HG02763 (cell line): Measurements from ENCODE around the gene TMPRSS6.

Source experiments
- ATAC-seq: cut with Tn5 transposase; IDR thresholded peaks from one replicate; pipeline ENCODE4 v1.9.1; 2021; ENCODE audit warnings: mild to moderate bottlenecking, moderate library complexity; ENCODE audit not compliant: unreplicated experiment

TMPRSS6 gene

GRCh38 chr22:37140686-37141323 lies 31.3 kb upstream of the TMPRSS6 start:
- no peak for ATAC-seq

- no peak for ATAC-seq
Measured at GRCh38 chr22:37139762-37140161, 30.2 kb upstream of the TMPRSS6 start.

GRCh38 chr22:37138849-37139561 lies 29.5 kb upstream of the TMPRSS6 start:
- no peak for ATAC-seq

GRCh38 chr22:37137903-37138665 lies 28.6 kb upstream of the TMPRSS6 start:
- no peak for ATAC-seq

DNA sequence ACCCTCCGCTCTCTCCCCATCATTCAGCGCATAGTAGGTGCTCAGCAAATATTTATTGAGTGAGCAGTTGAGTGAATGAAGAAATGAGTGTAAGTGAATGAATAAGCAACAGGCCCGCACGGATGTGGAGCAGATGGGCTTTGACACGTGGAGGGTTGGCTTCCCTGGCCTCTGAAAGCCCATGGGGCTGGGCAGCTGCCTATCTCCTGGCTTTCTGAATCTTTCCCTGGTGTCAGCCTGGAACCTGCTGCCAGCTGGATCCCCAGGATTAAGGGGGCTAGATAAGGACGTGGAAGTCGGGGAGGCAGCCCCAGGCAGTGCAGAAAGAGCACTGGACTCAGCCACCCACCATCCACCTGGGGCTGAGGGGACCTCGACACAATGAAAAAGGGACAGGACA lies 27.6 kb upstream of the TMPRSS6 start:
- ATAC-seq = no peak

DNA sequence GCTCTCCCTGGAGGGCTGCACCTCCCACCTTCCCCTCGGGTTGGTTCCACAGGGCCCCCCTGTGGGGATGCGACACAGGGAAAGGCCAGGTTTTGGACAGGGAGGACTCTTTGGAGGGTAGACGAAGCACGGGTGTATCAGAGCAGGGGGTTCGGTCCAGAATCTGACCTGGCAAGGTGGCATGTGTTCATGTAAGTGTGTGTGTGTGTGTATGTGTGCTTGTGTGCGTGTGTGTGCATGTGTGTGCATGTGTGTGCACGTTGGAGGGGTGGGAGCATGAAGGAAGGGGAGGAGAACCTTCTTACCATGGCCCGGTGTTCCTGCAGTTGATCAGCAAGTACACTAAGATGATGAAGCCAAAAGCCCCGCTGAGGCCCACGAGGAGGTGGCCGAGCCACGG lies 25.5 kb upstream of the TMPRSS6 start:
- ATAC-seq = no peak

DNA sequence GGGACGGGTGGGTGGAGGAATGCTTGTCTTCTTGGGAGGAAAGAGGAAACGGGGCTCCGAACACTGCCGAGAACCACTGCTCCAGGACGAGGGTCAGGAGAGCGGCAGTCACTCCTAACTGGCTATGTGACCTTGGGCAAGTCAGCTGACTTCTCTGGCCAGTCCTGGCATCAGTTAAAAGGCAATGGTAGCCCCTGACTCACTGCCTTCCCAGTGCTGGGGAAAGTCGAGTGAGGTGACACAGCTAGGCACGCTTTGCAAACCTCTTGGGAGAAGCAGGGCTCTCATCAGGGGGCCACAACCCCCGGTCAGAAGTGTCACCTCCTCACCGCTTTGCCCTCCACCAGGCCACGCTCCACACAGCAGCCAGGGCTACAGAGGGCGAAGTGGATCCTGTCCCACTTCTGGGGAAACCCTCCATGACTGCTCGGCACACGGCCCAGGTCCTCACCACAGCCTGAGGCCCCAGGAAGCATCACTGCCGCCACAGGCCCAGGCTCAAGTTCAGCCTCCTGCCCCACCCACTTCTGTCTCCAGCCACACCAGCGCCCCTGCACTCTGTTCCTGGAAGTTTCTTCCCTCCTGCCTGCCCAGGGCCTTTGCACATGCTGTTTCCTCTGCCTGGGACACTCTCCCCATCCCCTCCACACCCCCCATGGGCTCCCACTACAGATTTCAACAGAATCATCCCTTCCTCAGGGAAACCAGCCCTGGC lies 23.9 kb upstream of the TMPRSS6 start:
- ATAC-seq = no peak

GRCh38 chr22:37132773-37133172 lies 23.3 kb upstream of the TMPRSS6 start:
- no peak for ATAC-seq

- no peak for ATAC-seq
Measured at GRCh38 chr22:37129866-37130441, 20.4 kb upstream of the TMPRSS6 start.

DNA sequence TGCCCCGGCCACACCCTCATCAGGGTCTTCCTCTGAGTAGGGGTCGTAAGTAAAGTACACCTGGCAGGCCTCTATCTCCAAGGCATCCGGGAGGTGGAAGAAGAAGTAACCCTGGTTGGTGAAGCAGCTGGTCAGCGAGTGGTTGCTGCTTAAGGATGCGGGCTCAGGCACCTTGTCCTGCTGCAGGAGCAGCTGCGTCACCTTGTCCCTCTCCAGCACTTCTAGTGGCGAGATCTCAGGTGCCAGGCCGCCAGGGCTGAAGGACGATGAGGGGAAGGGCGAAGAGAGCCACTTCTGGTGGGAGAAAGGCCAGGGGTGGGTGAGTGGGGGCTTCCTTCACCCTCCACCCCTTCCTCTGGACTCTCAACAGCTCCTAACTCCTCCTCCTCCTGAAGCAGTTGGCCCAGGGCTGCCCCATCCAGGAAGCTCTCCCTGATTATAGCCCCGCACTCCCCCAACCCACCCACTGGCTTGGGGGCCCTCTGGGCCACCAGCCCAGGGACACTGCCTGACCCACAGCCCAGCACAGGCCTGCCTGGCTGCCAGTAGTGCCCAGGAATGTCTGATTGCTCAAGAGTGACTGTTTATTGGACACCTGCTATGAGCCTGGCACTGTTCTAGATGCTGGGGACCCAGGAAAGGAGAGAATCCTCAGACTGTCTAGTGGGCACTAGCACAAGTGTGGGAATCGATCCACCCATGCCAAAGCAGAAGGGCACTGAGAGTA lies 19.2 kb upstream of the TMPRSS6 start:
- no peak for ATAC-seq

- ATAC-seq = no peak
Measured at GRCh38 chr22:37127350-37127878, 17.9 kb upstream of the TMPRSS6 start.

GRCh38 chr22:37126882-37127281 lies 17.4 kb upstream of the TMPRSS6 start:
- no peak for ATAC-seq

DNA sequence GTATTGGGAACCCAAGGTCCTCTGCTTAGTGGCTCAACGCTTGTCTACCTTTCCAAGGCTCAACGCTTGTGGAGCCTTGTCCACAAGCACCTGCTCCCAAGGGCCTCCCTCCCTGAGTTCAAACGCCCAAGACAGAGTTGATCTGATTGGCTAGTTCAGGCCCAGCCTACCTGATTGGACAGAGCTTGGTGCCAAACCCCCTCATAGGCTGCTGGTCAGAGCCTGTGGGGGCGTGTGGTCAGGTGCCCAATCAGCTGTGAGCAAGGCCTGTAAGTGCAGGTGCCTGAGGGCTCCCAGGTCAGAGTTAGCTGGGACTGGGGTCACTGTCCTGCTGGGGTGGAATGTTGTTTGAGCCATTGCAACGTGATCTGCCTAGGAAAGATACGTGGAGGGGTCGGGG lies 16.9 kb upstream of the TMPRSS6 start:
- ATAC-seq = no peak

DNA sequence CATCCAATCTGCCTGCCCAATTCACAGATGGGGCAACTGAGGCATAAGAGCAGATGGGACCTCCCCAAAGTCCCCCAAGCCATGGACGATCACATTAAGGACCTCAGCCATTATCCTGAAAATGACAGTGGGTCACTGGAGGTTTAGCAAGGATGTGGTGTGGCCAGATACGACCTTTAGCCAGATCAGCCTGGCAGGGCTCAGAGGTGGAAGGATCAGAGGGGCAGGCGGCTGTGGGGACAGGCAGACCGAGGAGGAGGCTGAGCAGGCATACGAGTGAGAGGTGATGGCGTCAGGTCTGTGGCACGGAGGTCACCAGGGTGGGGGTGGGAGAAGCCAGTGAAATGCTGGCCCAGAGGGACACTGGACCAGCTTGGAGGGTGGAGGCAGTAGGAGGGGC lies 14.1 kb upstream of the TMPRSS6 start:
- no peak for ATAC-seq

DNA sequence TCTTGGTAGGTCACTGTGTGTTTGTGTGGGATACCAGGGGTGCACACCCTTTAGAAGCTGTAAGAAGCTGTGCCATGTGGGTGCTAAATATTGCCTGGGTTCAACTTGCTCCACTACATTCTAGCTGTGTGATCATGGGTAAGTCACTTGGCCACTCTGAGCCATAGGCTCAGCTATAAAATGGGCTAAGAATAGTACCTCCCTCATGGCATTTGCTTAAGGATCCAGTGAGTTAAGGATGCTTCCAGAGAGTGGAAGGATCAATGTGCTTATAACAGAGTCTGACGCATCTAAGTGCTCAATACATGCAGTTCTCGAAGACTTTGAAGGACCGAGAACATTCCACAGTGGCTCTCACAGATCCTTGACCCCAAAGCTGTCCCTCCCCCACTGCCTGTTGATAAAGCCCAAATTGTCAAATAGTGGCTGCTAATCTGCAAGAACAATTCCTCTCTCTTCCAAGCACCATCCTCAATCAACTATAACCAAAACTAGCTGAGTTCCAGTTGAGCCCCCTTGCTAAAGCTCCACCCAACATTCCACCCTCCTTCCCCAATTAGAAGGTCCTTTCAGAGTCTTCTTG lies 13.2 kb upstream of the TMPRSS6 start:
- ATAC-seq = no peak

- peak; percentile 89 for ATAC-seq
Measured at GRCh38 chr22:37121887-37122591, 12.5 kb upstream of the TMPRSS6 start.

- ATAC-seq = no peak
Measured at GRCh38 chr22:37120569-37121340, 11.2 kb upstream of the TMPRSS6 start.

- no peak for ATAC-seq
Measured at GRCh38 chr22:37119872-37120271, 10.4 kb upstream of the TMPRSS6 start.
